Endothelial cell of umbilical vein (primary cell): ENCODE results near the gene TEX53.

Experiments
- CTCF ChIP-seq, 2 donors: IDR thresholded peaks; 1 replicate in 1 of 2; 2 replicates in 1 of 2; pipeline ENCODE4 v1.5.1; 2011; ENCODE audit warnings: low read length in 2 of 2, mild to moderate bottlenecking in 2 of 2, moderate library complexity in 2 of 2, control low read depth in 1 of 2, inconsistent platforms in 1 of 2, low read depth in 1 of 2; ENCODE audit not compliant: insufficient read depth in 1 of 2; ENCODE audit errors: extremely low read depth in 1 of 2
- MYC ChIP-seq: IDR thresholded peaks from one replicate; pipeline ENCODE4 v1.6.1; 2011; ENCODE audit warnings: mild to moderate bottlenecking, low read depth, low read length

DNA sequence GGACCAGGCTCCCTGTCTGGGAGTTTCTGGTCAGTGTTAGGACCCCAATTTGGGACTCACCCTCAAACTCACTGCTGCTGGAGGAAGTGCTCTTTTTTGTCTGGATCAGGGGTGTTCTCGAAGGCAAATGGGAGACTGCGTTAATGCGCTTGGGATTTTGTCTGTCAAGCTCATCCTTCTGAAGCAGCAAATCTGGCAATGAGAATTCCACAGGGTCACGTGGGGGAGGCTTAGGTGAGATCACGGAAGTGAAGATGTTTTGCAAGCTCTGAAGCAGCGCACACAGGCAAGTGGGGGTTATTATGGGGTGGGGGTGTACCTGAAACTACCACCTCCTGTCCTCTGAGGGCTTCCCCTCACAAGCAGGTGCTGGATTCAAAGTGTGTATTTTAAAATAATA lies 10.5 kb upstream of the TEX53 start:
- TF ChIP-seq MYC (no peak), CTCF (IDR thresholded peaks at IDR 0.05; ENCODE audit: extremely low read depth in 1 of 2, insufficient read depth in 1 of 2, low read depth in 1 of 2, low read length in 2 of 2) (no peak)
